GM19324 (cell line): ENCODE results near the gene NISCH.

Experiments used
- ATAC-seq: cut with Tn5 transposase; IDR thresholded peaks from one replicate; pipeline ENCODE4 v1.9.1; 2021; ENCODE audit warnings: mild to moderate bottlenecking, moderate library complexity; ENCODE audit not compliant: unreplicated experiment, low FRiP score

Gene NISCH

DNA sequence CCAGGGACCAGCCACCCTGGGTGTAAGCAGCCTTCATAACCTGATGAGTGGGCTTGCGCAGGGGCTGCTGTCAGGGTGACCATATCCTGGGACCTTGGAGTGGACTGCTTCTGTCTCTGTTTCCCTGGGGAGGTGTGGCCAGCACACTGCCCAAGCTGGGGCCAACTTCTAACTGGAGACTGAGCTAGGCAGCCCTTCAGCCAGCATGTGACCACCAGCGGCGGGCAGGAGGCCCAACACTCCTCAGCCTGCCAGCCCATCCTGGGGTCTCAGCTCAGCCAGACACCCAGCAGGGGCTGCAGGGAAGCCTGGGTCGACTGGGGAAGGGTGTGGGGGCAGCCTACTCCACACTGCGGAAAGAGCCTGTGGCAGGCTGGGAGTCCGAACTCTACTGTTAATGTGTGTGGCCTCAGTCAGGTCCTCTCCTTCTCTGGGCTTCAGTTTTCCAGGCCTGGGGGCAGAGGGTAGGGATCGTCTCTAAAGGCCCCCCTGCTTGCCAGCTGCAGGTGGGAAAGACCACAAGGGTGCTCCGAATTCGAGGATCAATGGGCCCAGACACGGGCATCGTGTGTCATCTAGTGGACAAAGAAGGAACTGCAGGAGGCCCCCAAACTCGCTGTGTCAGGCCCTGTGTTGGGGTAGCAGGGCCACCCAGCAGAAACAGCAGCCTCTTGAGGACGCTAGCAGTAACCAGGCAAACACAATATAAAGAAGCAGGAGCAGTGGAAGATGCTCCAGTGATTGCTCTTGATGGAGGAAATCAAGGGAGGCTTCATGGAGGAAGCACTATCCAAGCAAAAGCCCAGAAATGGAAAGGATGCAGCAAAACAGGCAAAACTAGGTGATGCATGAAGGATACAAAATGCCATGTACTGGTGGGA, 8.5 kb upstream of the NISCH start:
- ATAC-seq, result no peak

GRCh38 chr3:52447512-52448355, 7.7 kb upstream of the NISCH start:
- ATAC-seq, result no peak

DNA sequence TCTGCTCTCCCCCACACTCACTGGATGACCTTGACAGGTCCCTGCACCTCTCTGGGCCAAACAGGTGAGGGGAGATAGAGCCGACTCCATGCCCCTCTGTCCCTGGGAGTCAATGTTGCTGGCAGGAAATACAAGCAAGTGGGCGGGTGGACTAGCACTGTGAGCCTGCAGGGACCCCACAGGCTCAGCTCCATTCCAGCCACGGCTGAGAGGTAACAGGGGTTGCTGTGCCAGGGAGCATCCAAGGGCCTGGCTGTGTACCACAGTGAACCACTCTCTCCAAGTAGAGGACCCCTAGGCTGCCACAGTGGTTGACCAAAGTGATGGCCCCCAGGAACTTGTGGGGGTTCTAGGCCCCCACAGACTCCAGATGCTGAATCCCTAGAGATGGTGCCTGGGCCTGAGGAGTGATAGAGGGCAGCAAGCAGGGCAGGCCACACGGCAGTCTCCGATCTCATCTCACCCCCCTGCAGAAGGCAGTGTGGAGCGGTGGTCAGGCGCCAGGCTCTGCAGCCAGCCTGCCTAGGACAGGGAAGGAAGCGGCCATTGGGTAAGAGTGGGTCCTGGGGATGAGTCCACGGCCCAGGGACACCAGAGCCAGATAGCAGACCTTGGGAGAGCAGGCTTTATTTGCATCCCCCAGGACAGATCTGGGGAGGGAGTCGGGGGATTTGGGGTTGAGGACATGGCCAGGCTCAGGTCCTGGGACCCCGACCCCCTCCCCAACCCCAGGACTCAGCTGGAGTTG, 4.7 kb upstream of the NISCH start:
- no peak for ATAC-seq

GRCh38 chr3:52451237-52452083, 3.9 kb upstream of the NISCH start:
- no peak for ATAC-seq

DNA sequence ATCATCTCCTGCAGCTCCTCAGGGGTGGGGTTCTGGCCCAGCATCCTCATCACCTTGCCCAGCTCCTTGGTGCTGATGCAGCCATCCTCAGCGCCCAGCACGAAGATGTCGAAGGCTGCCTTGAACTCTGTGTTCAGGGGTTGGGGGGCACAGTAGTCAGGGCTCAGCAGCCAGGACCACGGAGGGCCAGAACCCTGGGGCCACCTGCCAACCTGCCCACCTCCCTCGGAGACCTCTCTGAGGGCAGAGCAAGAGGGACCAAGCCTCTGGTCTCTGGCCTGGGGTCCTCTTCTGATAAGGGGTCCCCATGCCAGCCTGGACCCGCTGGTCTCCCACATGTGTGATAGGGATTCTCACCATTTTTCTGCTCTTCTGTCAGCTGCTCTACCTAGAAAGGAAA, 3.3 kb upstream of the NISCH start:
- ATAC-seq, result no peak

DNA sequence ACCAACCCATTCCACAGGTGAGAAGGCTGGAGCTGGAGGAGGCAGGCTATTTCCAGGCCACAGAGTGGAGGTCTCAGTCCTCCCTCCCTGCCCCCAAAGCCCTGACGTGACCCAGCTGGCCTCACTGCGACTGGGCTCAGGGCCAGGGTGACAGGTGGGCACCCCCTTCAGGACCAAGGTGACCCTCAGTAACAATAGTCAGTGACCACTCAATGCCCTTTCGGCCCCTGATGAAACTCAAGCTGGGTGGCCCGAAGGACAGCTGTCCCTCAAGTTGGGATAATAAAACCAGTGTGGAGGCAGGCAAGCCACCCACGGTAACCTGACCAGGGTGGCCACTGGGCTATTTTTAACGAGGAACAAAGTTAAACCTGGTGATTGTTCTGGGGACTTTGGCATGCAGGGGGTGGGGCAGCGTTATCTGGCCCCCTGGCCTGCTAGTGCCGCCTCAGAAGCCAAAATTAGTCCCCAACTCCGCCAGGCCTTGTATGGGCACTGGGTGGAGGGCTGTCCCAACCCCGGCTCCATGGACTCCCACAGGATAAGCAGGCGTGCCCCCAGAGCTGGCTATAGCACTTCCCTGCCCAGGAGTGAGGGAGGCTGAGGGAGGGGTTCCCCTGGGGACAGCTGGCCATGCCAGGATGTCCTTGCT, 2.7 kb upstream of the NISCH start:
- no peak for ATAC-seq

DNA sequence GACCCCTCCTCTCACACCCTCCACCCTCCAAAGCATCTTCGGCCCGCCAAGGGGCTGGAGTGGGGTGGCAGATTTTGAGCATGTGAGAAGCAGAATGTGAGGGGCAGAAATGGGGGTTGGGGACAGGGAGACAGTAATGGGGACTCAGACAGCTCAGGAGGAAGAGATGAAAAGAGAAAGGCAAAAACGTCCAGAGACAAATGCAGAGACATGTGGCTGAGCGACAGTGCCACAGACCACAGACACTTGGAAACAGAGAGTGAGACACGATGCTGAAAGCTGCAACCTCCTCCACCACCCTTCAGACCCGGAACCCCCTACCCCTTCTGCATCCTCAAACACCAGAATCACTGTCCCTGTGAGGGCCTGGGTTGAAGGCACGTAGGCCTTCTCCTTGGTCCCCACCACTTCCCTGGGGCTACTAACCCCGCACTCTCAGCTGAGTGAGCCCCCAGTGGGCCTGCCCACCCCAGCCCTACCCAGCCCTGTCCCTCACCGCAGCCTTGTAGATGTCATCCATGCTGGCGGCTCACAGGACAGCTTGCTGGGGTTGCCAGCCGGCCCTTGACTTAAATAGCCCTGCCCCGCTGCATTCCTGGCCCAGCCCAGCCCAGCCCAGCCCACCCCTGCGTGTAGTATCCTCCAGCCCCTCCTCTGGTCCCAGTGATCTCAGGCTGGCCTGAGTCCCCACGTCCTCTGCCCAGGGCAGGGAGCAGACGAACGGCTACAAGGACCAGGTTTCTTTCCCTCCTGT, 1.7 kb upstream of the NISCH start, which contains the start of gene TNNC1:
Gene TNNC1, minus strand, starts transcription at position 546 of the 754 bp plus-strand sequence. Its CDS starts 26 bp downstream, at position 520.
- ATAC-seq, result no peak

- ATAC-seq, result no peak
These were observed 1.0 kb upstream of the NISCH start for GRCh38 chr3:52454250-52454937.

GRCh38 chr3:52454938-52455282, 494 bp upstream of the NISCH start:
- ATAC-seq, result no peak

DNA sequence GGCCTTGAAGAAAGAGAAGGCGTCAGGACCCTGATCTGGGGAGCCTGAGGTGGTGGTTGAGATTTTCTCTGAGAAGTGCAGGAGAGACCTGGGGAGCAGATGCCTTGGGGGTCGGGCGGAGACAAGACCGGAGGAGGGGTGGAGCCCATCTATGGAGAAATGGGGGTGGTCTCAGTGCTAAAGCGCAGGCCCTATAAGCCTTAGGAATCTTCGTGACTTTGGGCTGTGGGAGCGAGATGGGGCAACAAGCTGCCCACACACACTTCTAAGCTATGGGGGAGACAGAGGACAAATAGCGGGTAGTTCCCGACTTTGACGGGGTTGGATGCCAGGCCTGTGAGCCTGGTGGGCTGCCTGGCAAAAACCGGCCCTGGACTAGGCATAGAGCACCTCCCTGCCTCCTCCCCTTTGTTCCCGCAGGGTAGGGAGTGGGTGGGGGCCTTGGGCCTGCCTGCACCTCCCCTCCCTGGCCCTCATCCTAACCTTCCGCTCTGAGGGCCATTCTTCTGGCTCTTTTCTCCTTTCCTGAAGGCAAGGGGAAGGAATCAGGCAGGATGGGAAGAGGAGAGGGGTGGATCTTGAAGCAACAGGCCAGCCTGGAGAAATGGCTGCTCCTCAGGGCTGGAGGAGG, 880 bp downstream of the NISCH start:
- no peak for ATAC-seq

DNA sequence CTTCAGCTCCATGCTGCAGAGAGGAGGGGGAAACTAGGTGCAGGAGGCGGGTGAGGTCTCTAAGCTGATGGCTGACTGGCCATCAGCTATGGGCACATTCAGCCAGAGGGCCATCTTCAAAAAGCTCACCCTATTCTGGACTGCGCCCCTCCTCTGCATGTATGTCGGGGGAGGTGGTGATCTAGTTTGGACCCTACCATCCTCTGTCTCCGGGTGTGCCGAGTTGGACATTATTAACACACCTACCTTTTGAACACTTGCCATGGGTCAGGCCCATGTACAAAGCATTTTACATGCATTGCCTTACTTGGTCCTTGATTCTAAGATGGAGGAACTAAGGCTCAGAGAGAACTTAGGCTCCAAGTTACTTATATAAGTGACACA, 1.4 kb downstream of the NISCH start:
- no peak for ATAC-seq

DNA sequence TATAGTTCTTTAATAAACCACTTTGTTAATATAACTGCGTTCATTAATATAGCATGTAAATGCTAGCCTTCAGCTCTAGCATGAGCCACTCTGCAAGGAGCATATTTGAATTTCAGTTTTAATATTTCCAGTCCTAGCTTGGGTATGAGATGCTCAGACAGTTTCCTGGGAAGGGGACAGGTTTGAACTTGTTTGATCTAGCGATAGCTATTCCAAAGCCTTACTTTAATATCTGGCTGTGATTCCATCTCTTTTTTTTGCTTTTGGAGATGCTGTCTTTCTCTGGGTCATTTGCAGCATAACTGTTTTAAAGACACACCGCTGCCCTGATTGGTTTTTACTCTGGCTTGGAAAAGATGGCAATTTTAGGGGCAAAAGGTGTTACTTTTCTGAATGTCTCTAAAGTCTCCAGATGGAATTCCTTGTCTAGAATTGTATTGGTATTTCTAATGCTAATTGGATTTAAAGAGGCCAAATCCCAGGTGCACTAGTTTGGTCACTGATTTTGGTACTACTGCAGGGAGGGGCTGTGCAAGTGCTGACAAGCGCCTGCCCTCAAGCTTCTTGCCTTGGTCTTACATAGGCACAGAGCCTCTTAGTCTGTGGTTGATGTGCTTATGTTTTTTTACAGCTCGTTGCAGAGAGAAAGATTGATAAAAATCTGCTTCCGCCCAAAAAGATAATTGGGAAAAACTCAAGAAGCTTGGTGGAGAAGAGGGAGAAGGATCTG, 2.8 kb downstream of the NISCH start:
- no peak for ATAC-seq

DNA sequence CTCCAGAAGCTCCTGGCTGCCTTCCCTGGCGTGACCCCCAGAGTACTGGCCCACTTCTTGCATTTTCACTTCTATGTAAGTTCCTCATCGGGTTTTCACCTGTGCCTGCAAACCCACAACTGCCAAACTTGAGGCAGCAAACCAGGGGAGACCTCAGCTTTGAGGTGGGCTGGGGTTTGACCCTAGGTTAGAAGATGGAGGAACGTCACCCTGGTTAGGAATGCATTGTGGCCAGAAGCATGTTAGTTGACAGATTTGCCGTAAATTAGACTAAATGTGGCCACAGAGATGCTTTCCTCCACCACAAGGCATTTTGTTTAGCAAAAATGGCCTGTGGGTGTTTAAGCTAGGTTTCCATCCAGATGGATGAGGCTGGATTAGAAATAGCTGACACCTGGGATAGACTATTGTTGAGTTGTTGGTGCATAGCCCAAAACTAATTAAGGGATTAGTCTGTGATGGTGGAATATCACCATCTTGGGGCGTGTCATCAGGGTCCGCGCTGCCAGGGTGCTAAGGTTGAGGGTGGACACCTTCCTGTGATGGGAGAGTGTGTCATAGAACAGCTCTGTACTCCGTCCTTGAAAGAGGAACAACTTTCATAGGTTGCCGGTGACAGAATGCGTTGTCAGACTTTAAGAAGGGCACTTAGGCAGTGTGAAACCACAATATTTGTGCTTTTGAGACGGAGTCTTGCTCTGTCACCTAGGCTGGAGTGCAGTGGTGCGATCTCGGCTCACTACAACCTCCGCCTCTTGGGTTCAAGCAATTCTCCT, 3.6 kb downstream of the NISCH start:
- no peak for ATAC-seq

- no peak for ATAC-seq
These were observed 6.5 kb downstream of the NISCH start for GRCh38 chr3:52461874-52462273.

DNA sequence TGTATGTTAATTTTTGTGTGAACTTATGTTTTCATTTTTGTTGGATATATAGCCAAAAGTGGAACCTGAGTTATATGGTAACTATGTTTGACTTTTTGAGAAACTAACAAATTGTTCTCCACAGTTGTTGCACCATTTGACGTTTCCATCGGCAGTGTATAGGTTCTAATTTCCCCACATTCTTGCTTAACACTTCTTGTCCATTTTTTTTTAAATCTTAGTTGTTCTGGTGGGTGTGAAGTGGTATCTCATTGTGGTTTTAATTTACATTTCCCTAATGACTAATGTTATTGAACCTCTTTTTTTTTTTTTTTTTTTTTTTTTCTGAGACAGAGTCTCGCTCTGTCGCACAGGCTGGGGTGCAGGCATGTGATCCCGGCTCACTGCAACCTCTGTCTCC, 8.0 kb downstream of the NISCH start:
- no peak for ATAC-seq

DNA sequence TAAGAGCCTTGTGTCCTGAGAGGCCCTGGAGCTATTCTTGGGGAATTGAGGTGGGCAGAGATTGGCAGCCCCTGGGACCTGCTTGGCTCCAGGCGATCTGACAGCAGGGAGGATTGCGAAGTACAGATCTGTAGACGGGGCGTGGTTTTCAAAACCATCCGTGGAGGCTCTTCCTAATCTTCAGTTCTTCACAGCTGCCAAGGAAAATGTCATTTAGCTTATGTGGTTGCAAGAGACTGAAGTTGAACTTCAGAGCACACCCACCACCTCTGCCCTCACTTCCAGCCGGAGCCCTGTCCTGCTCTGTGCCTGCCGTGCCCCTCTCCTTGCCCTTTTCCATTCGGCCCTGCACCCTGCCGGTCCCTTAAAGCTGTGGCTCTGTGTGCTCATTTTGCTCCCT, 12.9 kb downstream of the NISCH start:
- ATAC-seq, result no peak
